GM19438 (cell line): ENCODE results near the gene THOC7.

Source experiments
- ATAC-seq: cut with Tn5 transposase; IDR thresholded peaks from one replicate; pipeline ENCODE4 v1.9.1; 2021; ENCODE audit warnings: low read depth; ENCODE audit not compliant: unreplicated experiment

Gene THOC7

DNA sequence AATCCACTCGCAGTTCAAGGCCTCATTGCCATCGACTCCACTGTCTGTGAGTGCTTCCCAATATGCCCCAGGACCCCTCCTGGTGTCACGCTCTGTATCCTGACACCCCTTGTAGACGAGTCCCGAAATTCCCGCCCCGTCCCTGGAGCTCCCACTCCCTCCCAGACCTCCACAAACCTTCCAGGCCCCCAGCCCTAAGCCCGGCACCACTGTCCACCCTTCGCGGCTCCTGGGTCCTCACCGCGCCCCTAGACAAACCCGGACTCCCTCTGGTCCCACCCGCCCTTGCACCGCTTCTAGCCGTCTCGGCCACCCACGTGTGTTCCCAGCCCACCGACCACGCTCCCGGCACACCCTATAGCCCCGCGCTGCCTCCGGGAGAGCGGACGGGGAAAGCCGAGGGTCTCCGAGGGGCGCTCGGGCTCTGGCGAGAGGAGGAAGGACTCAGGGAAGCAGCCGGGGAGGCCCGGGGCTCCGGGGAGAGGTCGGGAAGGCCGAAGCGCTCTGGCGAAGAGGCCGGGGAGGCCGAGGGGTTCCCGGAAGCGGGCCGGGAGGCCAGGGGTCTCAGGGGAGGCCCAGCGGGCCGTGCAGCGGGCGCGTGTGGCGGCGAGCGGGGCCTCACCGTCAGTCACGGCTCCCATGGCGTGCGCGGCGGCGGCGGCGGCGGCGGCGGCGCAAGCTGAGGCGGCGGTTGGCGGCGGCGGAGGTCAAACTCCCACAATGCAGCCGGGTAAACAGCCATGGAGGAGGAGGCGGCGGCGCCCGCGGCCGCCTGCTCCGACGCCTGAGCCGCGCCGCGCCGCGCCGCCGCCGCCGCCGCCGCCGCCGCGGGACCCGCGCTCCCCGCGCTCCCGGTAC, at the start of gene THOC7, which contains the start of gene ATXN7:
Gene THOC7 (minus strand): TSS at position 656 of the 858 bp plus-strand sequence. CDS start 15 bp downstream, at position 641.
Gene ATXN7 (plus strand): TSS at position 718 of the 858 bp plus-strand sequence. CDS start 48,732 bp downstream, outside the sequence.
- peak; percentile 53 for ATAC-seq

DNA sequence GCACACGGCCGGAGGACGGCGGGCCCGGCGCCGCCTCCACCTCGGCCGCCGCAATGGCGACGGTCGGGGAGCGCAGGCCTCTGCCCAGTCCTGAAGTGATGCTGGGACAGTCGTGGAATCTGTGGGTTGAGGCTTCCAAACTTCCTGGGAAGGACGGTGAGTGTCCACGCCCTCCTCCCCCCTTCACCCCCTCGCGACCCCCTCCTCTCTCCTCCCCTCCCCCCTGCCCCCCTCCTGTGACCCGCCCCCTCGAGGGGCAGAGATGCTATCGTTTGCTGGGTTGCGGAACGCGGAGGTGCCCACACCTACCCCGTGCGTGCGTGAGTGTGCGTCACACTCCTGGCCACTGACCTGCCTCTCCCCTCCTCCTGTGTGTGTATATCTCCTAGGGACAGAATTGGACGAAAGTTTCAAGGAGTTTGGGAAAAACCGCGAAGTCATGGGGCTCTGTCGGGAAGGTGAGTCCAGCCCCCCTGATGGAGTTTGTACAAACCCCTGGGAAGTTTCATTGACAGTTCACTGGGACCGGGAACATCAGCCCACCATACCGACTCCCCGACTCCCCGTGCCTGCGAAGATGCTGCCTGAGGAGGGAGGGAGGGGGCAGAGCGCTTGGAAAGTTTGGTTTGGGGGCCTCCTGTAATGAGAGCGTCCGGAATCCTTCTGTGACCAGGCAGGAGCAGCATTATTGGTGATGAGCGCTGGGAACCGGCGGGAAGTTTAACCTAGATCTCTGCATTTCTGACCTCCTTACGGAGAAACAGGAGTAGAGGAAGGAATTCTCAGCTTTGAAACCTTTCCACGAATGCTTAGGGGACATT, 49.4 kb upstream of the THOC7 start:
- peak; percentile 13 for ATAC-seq

DNA sequence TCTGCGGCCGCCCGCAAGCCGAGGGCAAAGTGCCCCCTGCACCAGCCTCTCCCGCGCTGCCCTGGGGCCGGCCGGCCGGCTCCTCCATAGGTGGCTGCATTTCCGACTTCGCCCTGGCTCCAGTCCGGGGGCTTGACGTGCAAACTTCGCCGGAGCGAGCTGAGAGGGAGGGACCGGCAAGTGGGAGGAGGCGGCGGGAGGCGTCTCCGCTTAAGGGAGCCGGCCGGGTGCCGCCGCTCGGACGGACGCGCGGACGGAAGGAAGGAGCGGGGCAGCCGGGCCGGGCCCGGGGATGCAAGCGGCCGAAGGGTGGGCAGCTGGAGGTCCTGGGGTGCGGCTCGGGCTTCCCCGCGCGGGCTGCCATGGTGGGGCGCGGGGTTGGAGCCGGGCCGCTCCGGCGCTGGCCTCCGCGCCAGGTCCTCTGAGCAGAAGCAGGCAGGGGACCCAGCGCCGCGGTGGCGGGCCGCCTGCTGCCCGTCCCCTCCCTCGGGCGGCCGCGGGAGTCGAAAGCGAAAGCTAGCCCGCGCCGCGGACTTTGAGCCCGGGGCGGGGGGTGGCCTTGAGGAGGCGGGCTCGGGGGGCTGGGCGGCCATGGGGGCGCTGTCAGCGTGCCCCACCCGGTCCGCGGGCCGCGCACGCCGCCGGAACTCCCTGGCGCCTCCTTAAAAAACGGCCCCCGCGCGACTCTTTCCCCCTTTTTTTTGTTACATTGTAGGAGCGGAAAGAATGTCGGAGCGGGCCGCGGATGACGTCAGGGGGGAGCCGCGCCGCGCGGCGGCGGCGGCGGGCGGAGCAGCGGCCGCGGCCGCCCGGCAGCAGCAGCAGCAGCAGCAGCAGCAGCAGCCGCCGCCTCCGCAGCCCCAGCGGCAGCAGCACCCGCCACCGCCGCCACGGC, 48.5 kb upstream of the THOC7 start, which contains the start of gene SCAANT1:
Gene SCAANT1 (minus strand): TSS at position 511 of the 895 bp plus-strand sequence.
- peak; percentile 75 for ATAC-seq

- no peak for ATAC-seq
These were observed 47.9 kb upstream of the THOC7 start for GRCh38 chr3:63911509-63911872.

- ATAC-seq: no peak
These were observed 47.3 kb upstream of the THOC7 start for GRCh38 chr3:63910891-63911290.

- no peak for ATAC-seq
These were observed 46.4 kb upstream of the THOC7 start for GRCh38 chr3:63910001-63910400.

DNA sequence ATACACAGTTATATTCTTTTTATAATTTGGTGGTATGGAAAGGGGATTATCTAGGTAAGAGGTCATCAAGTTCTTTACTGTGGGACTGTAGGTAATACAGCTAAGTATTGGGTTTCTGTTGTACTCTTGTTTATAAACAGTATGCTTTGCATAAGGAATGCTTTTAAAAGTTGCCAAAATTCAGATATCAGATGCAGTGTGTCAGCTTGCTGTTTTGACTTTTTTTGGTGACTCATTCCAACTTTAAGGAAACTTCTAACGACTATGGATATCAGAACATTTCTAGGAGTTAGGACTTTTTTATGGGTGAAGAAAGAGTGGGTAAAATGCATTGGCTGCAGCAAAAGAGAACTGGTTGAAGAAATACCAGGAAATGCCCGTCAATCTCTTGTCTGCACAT, 45.8 kb upstream of the THOC7 start:
- ATAC-seq: no peak

GRCh38 chr3:63908776-63909175, 45.2 kb upstream of the THOC7 start:
- ATAC-seq: no peak

DNA sequence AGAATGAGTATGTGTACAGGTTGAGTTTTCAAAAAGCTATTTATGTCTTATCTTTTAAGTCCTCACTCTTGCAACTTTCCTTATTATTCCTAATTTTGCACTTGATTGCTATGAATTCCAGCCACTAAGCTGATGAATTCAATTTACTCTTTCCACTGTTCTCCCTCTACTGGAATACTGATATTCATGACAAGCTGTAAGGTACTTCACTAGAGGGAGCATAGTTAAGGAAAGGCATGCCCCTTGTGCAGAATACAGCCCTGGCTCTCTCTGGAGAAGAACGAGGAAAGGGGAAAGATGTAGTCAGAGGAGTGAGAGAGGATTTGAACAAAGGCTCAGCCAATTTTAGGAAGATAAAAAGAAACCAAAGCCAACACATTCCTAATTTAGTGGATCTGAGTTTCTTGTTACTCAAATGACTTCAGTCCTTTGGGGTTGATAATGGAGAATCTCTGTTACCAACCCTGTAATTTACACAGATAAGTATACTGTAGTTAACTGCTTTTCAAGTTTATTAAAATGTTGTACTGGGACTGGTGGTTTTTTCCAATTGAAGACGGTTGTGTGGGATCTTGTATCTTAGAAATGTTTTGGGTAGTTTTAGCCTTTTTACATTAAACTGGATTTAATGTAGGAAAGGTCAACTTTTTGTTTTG, 44.6 kb upstream of the THOC7 start:
- ATAC-seq: no peak

DNA sequence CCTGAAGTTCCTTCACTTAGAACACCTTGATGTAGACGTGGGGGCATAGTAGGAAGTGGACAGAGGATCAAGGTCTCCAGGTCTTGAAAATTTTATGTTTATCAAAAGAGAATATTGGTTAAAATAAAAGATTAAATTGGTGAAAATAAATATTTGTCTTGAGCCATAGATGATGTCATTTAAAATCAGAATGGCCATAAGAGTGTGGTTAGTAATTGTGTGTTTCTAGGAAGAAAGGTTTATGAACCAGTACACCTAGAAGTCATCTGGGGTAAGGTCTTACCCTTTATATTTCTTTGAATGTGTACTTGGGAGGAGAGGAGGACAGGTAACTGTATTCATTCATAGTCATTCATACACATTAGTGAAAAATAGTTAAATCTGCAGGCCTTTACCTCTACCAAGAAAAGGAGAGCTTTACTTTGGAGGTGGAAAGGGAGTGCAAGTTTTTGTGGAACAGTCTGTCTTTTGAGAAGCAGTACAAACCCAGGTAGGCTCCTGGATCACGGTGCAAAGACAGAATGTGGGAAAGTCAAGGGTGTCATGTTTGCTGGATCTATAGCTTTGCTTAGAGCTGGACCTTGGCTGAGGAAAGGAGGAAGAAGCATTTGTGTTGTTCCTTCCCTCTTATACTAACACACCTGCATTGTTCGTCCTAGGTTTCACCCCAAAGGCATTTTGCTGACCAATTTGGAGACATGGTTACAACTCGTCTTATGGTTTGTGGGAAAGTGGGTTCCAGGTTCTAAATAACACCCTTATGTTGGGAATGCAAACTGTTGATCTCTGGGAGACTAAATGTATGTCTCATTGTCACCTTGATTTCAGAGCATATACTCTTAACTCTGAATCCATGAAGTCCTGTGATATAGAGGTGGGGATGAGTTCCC, 42.4 kb upstream of the THOC7 start:
- ATAC-seq: no peak

DNA sequence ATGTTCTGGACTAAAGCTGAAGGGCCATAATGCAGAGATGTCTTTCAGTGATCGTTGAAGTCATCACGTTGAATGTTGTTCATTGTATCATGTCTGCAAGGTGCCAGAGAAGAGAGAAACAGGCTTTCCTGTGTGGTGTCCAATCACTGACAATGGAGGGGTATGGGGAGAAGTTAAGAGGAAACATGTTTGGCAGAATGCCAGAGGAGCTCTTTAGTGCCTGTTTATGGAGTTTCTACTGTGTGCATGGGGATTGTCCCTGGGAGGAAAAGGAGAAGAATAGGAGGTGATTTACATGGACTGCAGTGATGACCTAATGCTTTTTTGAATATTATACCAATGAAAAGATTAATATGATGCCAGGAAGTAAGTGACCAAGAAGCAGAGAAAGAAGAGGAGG, 36.9 kb upstream of the THOC7 start:
- ATAC-seq: no peak

DNA sequence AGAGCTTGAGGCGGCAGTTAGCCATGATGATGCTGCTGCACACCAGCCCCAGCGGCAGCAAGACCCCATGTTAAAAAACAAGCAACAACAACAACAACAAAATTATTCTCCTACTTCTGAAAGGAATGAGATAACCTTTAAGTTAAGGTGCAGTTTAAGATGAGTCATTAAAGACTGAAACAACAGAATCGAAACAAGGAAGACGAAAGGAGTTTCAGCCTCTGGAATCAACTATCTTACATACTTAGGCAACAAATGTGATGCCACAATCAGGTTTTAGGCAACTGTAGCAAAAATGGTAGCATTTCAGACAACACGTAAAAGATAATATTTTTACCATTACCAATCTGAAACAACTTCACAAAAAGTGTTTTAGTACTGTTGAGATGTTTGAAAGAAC, 36.4 kb upstream of the THOC7 start:
- no peak for ATAC-seq

DNA sequence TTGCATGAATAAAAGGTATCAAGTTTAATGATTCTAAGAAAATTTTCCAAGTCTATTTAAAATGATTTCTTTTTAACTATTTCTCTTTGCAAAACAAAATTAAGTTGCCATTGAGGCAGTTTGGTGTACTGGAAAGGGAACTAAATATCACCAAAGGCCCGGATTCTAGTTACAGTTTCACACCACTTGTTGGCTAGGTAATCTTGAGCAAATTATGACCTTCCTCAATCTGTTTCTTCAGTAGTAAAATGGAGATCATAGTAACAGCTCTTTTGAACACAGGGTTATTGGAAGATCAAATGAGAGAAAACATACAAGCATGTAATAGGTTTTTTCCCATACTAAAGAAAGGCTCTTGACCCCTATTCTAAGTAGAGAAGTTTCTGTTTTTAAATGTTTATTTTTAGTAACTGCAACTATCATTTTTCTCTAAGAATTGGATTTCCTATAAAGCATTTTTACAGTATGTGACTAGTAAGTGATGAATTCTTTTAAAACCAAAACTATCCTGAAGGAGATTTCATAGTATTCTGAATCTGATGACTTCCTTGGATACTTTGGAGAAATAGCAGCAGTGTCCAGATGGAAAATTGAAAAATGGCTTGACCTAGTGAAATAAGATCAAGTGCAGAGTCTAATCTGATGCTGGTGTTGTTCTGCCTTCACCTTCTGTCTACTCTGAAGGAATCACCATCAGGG, 32.9 kb upstream of the THOC7 start:
- ATAC-seq: no peak

DNA sequence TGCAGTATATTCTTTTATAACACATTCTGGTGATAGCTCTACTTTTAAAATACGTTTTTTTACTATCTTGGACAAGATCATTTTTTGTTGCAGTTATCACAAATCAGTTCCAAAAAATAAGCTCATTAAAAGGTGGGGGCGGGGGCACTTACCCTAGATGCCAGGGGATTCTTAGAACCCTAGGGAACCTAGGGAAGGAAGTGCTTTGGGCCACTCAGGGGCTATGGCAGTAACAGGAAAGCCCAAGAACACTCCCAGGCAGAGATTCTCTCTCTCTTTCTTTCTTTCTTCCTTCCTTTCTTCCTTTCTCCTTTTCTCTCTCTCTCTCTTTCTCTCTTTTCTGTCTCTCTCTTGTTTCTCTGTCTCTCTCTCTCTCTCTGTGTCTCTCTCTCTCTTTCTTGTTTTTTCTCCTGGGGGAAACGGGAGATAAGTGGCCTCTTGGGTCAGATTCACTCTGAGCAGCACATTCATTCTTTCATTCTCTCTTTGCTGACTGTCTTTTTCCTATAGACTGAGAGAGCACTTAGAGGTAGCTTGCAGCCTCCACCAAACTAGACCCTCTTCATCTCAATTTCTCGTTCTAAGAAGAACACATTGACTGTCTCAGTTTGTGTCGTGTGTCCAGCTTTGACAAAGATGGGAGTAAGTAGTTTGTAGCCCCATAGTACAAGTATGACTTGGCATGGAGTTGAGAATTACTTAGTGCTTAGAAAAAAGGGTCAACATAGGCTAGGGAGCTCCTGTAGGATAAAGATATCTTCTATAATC, 32.0 kb upstream of the THOC7 start:
- ATAC-seq: no peak

DNA sequence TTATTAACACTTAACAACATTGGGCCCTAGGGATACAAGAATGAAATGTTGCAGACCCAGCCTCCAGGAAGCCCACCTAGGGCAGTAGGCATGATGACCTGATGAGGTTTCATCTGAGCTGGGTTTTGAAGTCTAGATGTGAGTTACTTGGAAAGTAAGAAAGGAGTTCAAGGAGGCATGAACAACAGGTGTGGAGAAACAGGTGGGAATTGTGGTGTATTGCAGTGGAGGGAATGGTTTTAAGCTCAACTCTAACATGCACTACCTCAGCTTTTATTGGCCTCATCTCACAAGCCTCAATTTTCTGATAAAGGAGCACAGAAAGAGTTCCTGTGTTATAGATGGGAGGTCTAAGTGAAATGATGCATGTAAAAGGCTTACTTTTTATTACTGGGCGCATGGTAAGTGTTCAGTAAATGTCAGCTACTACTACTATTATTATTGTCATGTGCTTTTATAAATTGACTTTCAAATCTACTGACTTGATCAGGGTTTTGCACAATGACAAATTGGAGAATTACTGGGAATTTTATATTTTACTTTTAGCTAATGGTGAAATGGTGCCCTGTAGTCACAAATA, 29.3 kb upstream of the THOC7 start:
- ATAC-seq: no peak

DNA sequence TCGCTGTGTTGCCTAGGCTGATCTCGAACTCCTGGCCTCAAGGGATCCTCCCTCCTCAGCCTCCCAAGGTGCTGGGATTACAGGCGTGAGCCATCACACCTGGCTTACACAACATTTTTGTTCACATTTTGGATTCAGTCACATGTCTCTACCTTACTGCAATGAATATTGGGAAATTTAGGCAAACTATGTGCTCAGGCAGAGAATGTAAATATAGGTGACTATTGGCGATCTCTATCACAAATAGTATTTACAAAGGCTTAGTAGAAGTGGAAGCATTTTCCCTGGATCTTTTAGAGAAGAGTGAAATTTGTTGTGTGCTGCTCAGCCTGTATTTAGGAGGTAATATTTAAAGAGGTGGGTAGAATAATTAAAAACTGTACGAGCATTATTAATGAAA, 27.9 kb upstream of the THOC7 start:
- no peak for ATAC-seq

DNA sequence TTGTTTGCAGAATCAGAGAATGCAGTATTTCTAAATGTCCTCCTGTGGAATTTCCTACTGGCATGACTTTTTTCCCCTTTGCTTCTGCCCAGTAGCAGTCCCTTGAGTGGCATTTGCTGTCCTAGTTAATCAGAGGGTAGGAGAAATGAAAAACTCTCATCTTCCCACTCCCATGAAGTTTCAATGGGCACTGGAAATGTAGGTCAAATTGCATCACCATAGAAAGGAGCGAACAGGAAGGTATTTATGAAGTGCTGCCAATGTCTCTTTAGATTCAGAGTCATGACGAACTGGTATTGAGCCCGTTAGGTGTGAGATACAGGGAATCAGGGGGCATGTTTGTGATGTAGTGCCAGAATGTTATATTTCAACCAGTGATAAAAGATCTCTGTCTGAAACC, 23.3 kb upstream of the THOC7 start:
- no peak for ATAC-seq
